Measurements from ENCODE around the gene MAT2B. TPM values are rescaled to one million over a fixed set of nuclear protein-coding genes. Genes with fewer than 3 reads are reported as not detected.

Gene MAT2B
- total RNA-seq, 1 experiment from 2014 or later, result 48.4 TPM

DNA sequence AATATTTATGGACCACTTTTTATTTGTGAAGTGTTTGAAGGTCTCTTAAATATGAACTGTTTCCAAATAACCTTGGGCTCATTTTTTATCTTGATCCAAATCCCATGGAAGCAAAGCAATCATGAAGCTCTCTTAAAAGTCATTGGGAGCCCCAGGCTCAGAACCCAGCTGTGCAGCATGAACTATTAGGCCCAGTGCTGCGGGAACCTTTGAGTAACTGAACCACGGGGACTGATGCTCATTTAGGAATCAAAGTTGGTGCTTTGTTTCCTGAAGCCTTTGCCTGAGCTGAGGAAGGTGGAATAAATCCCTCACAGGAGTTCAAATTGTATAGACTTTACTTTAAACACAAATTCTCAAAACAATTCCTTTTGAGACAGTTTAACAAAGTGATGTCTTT lies 27.8 kb downstream of the MAT2B start:
- Mint-ChIP-seq H3K27ac (peak overlapping the region; percentile 83 to 93 (median 87)), H3K27me3 (ENCODE audit: low read depth) (no peaks in the 10 kb centered on the region), H3K36me3 (ENCODE audit: insufficient read depth in 1 of 3, low read depth in 3 of 3) (no peaks in the 10 kb centered on the region; a peak in 1 of 7 replicates), H3K4me3 (no peak overlapping the region), H3K9me3 (peaks cover 0 to 3% of the 10 kb centered on the region in 2 experiments; a peak in 1 of 5 replicates), H3K4me1 (peaks cover 51 to 54% of the 10 kb centered on the region in 2 experiments)
- Histone ChIP-seq H3K4ac (ENCODE audit: low read depth, low read length) (no peak overlapping the region), H3K23ac (ENCODE audit: insufficient read length, low read depth, low read length) (no peak overlapping the region), H2AFZ (ENCODE audit: low read length) (no peak overlapping the region), H2BK15ac (ENCODE audit: low read depth, low read length) (no peak overlapping the region), H3K4me2 (ENCODE audit: insufficient read depth, insufficient read length, low read length) (no peak overlapping the region), H3K79me2 (ENCODE audit: insufficient read depth, low read length) (no peaks in the 10 kb centered on the region), H4K20me1 (ENCODE audit: control insufficient read depth, insufficient read depth, insufficient read length) (no peaks in the 10 kb centered on the region), H2BK20ac (ENCODE audit: low read depth, low read length, poor library complexity, severe bottlenecking) (no peak overlapping the region), H3K23me2 (ENCODE audit: insufficient read length, low read depth, low read length, poor library complexity, severe bottlenecking) (no peaks in the 10 kb centered on the region), H2AK5ac (ENCODE audit: insufficient read length, low read length) (no peak overlapping the region), H4K5ac (ENCODE audit: insufficient read length, low read depth, low read length) (no peak overlapping the region), H3K27me3 (ENCODE audit: insufficient read depth, low read length) (no peaks in the 10 kb centered on the region), H3K56ac (ENCODE audit: insufficient read length, low read depth, low read length) (no peak overlapping the region), H2BK120ac (ENCODE audit: low read depth, low read length, poor library complexity, severe bottlenecking) (no peak overlapping the region), H4K91ac (ENCODE audit: insufficient read length, low read depth, low read length) (no peak overlapping the region), H3K18ac (ENCODE audit: insufficient read length, low read depth, low read length) (no peak overlapping the region), H3K9me3 (ENCODE audit: control insufficient read depth, low read depth, low read length) (no peaks in the 10 kb centered on the region), H4K8ac (replicated peaks; ENCODE audit: insufficient read length, low read depth, low read length) (no peak overlapping the region), H3K9ac (ENCODE audit: extremely low read depth, insufficient read length, low read length) (no peak overlapping the region), H3K27ac (ENCODE audit: insufficient read length, low read depth, low read length) (no peak overlapping the region), H2BK12ac (ENCODE audit: insufficient read length, low read depth, low read length) (no peak overlapping the region), H3K14ac (ENCODE audit: insufficient read depth, low read length) (0 out of 2 replicates have a peak overlapping the region, but pooled peaks have one; percentile 20), H2BK5ac (ENCODE audit: insufficient read length, low read length) (no peak overlapping the region), H3T11ph (ENCODE audit: low read length) (no peak overlapping the region), H3K79me1 (ENCODE audit: insufficient read depth, low read depth, low read length, poor library complexity, severe bottlenecking) (no peaks in the 10 kb centered on the region), H3K4me1 (ENCODE audit: insufficient read depth, low read length) (peaks cover 13% of the 10 kb centered on the region)
- DNase-seq, result no peak
- TF ChIP-seq, protein P1, sequence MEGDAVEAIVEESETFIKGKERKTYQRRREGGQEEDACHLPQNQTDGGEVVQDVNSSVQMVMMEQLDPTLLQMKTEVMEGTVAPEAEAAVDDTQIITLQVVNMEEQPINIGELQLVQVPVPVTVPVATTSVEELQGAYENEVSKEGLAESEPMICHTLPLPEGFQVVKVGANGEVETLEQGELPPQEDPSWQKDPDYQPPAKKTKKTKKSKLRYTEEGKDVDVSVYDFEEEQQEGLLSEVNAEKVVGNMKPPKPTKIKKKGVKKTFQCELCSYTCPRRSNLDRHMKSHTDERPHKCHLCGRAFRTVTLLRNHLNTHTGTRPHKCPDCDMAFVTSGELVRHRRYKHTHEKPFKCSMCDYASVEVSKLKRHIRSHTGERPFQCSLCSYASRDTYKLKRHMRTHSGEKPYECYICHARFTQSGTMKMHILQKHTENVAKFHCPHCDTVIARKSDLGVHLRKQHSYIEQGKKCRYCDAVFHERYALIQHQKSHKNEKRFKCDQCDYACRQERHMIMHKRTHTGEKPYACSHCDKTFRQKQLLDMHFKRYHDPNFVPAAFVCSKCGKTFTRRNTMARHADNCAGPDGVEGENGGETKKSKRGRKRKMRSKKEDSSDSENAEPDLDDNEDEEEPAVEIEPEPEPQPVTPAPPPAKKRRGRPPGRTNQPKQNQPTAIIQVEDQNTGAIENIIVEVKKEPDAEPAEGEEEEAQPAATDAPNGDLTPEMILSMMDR (conservative IDR thresholded peaks at IDR 0.05), result no peak
- WGBS (ENCODE audit: extremely low coverage, insufficient read length, low lambda C conversion rate), result no CpG with 5 or more reads among the region's 2 CpGs

Measured in H9 (cell line).